Measurements from ENCODE around the gene EDA2R. TPM values are rescaled to one million over a fixed set of nuclear protein-coding genes. Genes with fewer than 3 reads are reported as not detected.

EDA2R gene
- total and polyA plus RNA-seq, 2 of the 8 experiments (the other 6 are each of a cell fraction or from before 2014, with no cell fraction given): 5.0 to 7.0 TPM

DNA sequence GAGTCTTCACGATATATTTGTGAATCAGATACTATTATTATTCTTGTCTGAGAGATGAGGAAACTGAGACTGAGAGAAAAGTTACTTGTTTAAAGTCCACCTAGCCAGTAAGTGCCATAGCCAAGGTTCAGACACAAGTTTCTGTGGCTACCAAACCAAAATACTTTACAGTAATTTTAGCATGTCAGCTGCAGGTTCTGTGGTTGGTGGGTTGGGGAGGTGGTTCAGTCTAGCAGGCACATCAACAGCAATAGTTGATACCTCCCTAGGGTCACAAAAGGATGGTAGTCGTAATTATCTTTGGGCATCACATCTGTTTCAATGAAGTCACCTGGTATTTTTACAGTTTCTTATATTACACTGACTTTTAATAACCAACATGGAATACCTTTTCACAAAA, 35.6 kb upstream of the EDA2R start:
- FAIRE-seq: no peak
- TF ChIP-seq EGR1 (IDR thresholded peaks at IDR 0.05; ENCODE audit: borderline replicate concordance, low read depth, low read length) (no peak), RNF2 (IDR thresholded peaks at IDR 0.05; ENCODE audit: borderline replicate concordance, low read depth, low read length, missing control alignments, poor library complexity, severe bottlenecking) (no peak), SP1 (IDR thresholded peaks at IDR 0.05; ENCODE audit: low read depth, low read length) (no peak), HDAC2 (IDR thresholded peaks at IDR 0.05; ENCODE audit: borderline replicate concordance in 1 of 2, low read depth in 2 of 2, low read length in 2 of 2) (no peak), SIX5 (IDR thresholded peaks at IDR 0.05; ENCODE audit: low read depth, low read length) (no peak), TCF12 (IDR thresholded peaks at IDR 0.05; ENCODE audit: low read depth, low read length) (no peak), ZNF274 (IDR thresholded peaks at IDR 0.05; ENCODE audit: borderline replicate concordance, extremely low read depth, low read length) (no peak), JUN (IDR thresholded peaks at IDR 0.05; ENCODE audit: low read depth, low read length) (no peak), CHD2 (IDR thresholded peaks at IDR 0.05; ENCODE audit: low read length) (no peak), TBP (IDR thresholded peaks at IDR 0.05; ENCODE audit: low read depth, low read length) (no peak), CBX8 (IDR thresholded peaks at IDR 0.05; ENCODE audit: borderline replicate concordance, low read depth, low read length) (no peak), POLR2AphosphoS5 (IDR thresholded peaks at IDR 0.05; ENCODE audit: low read depth, low read length) (no peak), KDM5A (IDR thresholded peaks at IDR 0.05; ENCODE audit: low read length) (no peak)
- 88% methylated on average over 2 of the region's 2 CpGs; no CpG with 5 or more reads in 1 of the 2 experiments for WGBS, 2 experiments (ENCODE audit: extremely low coverage in 1 of 2, insufficient coverage in 1 of 2, insufficient read length in 1 of 2, insufficient replicate concordance in 2 of 2, low coverage in 1 of 2, low lambda C conversion rate in 2 of 2, missing lambda C conversion rate in 1 of 2)

More for the DNA sequence above, 35.6 kb upstream of the EDA2R start:
- H2BK5ac ChIP-seq (ENCODE audit: low read depth, low read length): no peak overlapping the region
- no peak overlapping the region for H3K56ac ChIP-seq (replicated peaks; ENCODE audit: insufficient read length, low read depth, low read length)
- H3K4me2 ChIP-seq (ENCODE audit: insufficient read depth in 1 of 2, low read depth in 2 of 2, low read length in 2 of 2): no peak overlapping the region
- no peak for DNase-seq (ENCODE audit: low read depth in 1 of 2, low spot score in 2 of 2)
- no peaks in the 10 kb centered on the region for H4K20me1 ChIP-seq (replicated peaks in 1 of 2; ENCODE audit: control insufficient read depth in 1 of 2, insufficient read depth in 2 of 2, low read length in 2 of 2)
- H3K9ac ChIP-seq (replicated peaks in 1 of 4; ENCODE audit: extremely low read depth in 1 of 4, low read depth in 3 of 4, low read length in 3 of 4): no peak overlapping the region
- no peaks in the 10 kb centered on the region for H3K9me3 ChIP-seq (ENCODE audit: insufficient read depth in 2 of 2, low read depth in 1 of 2, low read length in 1 of 2)
- H4K8ac ChIP-seq (ENCODE audit: extremely low read depth, insufficient read depth, low read length): no peak overlapping the region
- no peak overlapping the region for H3K4ac ChIP-seq (replicated peaks; ENCODE audit: insufficient read length, low read depth, low read length)
- H3K27me3 ChIP-seq (replicated peaks in 1 of 4; ENCODE audit: control insufficient read depth in 3 of 4, extremely low read depth in 1 of 4, insufficient read depth in 3 of 4, low read length in 3 of 4): no peaks in the 10 kb centered on the region
- H3K36me3 ChIP-seq (ENCODE audit: control insufficient read depth in 2 of 4, insufficient read depth in 4 of 4, low read length in 3 of 4): no peaks in the 10 kb centered on the region
- ChIA-PET POLR2A (ENCODE audit: partially characterized antibody) (no interaction called here), CTCF (ENCODE audit: partially characterized antibody) (no interaction called here)
- no peak overlapping the region for H3K14ac ChIP-seq (ENCODE audit: insufficient read length)
- no peaks in the 10 kb centered on the region for H3K23me2 ChIP-seq (ENCODE audit: low read depth, low read length)
- H3K79me1 ChIP-seq (ENCODE audit: low read depth, low read length): no peaks in the 10 kb centered on the region
- H3K4me3 ChIP-seq (ENCODE audit: extremely low read depth in 1 of 4, insufficient read depth in 2 of 4, low read depth in 3 of 4, low read length in 4 of 4): no peak overlapping the region
- H3K79me2 ChIP-seq (ENCODE audit: control insufficient read depth in 1 of 2, insufficient read depth in 2 of 2, low read length in 2 of 2): no peaks in the 10 kb centered on the region
- H3K23ac ChIP-seq (ENCODE audit: insufficient read length): no peak overlapping the region
- H2AK5ac ChIP-seq (ENCODE audit: low read depth, low read length): no peak overlapping the region
- H2AFZ ChIP-seq (ENCODE audit: low read length): no peak overlapping the region
- no peak overlapping the region for H2BK20ac ChIP-seq (ENCODE audit: low read length)
- no peak overlapping the region for H3K18ac ChIP-seq (ENCODE audit: extremely low read depth, low read length)
- no peak overlapping the region for H2BK12ac ChIP-seq (ENCODE audit: low read depth, low read length)
- H2BK15ac ChIP-seq (ENCODE audit: low read length): no peak overlapping the region
- no peak overlapping the region for H4K91ac ChIP-seq (replicated peaks; ENCODE audit: insufficient read length, low read length)
- no peaks in the 10 kb centered on the region for H3K4me1 ChIP-seq (replicated peaks in 1 of 4; ENCODE audit: control insufficient read depth in 3 of 4, insufficient read depth in 4 of 4, low read length in 3 of 4)
- H3K27ac ChIP-seq (ENCODE audit: low read depth, low read length): no peak overlapping the region
- H2BK120ac ChIP-seq (replicated peaks; ENCODE audit: low read depth, low read length): no peak overlapping the region
- H4K5ac ChIP-seq (ENCODE audit: insufficient read length, low read depth, low read length): no peak overlapping the region

Measured in H1 (cell line).